CD8-positive, alpha-beta memory T cell (primary cell): Measurements from ENCODE around the gene VILL. TPM values are rescaled to one million over a fixed set of nuclear protein-coding genes. Genes with fewer than 3 reads are reported as not detected.

Source experiments
- CTCF ChIA-PET: fragments of 350-600 bp; sonication (Branson Sonifier 250); formaldehyde crosslinking; loops from one replicate; lab custom pipeline; 2021; ENCODE audit warnings: antibody characterized with exemption; lab: Charles Lee
- POLR2A ChIA-PET: fragments of 350-600 bp; sonication (Branson Sonifier 250); formaldehyde crosslinking; loops from one replicate; lab custom pipeline; 2021; ENCODE audit warnings: antibody characterized with exemption; lab: Charles Lee
- DNase-seq, 5 donors: peaks; one replicate each; pipeline versions ENCODE4 v3.0.0 to v3.0.0-alpha.2; 2020 to 2022; ENCODE audit warnings: mixed read lengths in 1 of 5
- H3K27ac ChIP-seq: one replicate; pipeline ENCODE4 v1.7.0; 2013; ENCODE audit warnings: low read depth, mild to moderate bottlenecking, low read length, moderate library complexity
- H3K27me3 ChIP-seq: 2 replicates; pipeline ENCODE4 v1.7.0; 2013; ENCODE audit warnings: low read length, mild to moderate bottlenecking; ENCODE audit not compliant: insufficient read depth, poor library complexity, severe bottlenecking
- H3K36me3 ChIP-seq: 2 replicates; pipeline ENCODE4 v1.7.0; 2013; ENCODE audit warnings: mild to moderate bottlenecking, low read length, moderate library complexity; ENCODE audit not compliant: insufficient read depth
- H3K4me1 ChIP-seq: 2 replicates; pipeline ENCODE4 v1.7.0; 2013; ENCODE audit warnings: mild to moderate bottlenecking, low read length, moderate library complexity; ENCODE audit not compliant: insufficient read depth
- H3K4me3 ChIP-seq: 2 replicates; pipeline ENCODE4 v1.7.0; 2013; ENCODE audit warnings: mild to moderate bottlenecking, low read length
- H3K9me3 ChIP-seq: 2 replicates; pipeline ENCODE4 v1.7.0; 2013; ENCODE audit warnings: mild to moderate bottlenecking, low read length
- H3K27ac Mint-ChIP-seq, 8 donors: one replicate each; pipeline ENCODE4 v1.8.0; 2020 to 2021; ENCODE audit warnings: mixed read lengths in 8 of 8, mild to moderate bottlenecking in 6 of 8, inconsistent platforms in 3 of 8, moderate library complexity in 3 of 8
- H3K27me3 Mint-ChIP-seq, 2 donors: one replicate each; pipeline ENCODE4 v1.8.0; 2020 to 2021; ENCODE audit warnings: mixed read lengths in 2 of 2, mild to moderate bottlenecking in 1 of 2, moderate library complexity in 1 of 2
- H3K36me3 Mint-ChIP-seq, 3 donors: one replicate each; pipeline ENCODE4 v1.8.0; 2020 to 2021; ENCODE audit warnings: mixed read lengths in 3 of 3, inconsistent platforms in 1 of 3, mild to moderate bottlenecking in 1 of 3
- H3K4me1 Mint-ChIP-seq, 3 donors: one replicate each; pipeline ENCODE4 v1.8.0; 2020 to 2021; ENCODE audit warnings: mixed read lengths in 3 of 3, inconsistent platforms in 1 of 3, mild to moderate bottlenecking in 1 of 3
- H3K4me3 Mint-ChIP-seq, 7 donors: one replicate each; pipeline ENCODE4 v1.8.0; 2020 to 2021; ENCODE audit warnings: mixed read lengths in 7 of 7, mild to moderate bottlenecking in 6 of 7, moderate library complexity in 4 of 7, inconsistent platforms in 2 of 7
- H3K9me3 Mint-ChIP-seq, 5 donors: one replicate each; pipeline ENCODE4 v1.8.0; 2020 to 2022; ENCODE audit warnings: mixed read lengths in 5 of 5, mild to moderate bottlenecking in 3 of 5, moderate library complexity in 2 of 5, inconsistent platforms in 1 of 5
- polyA plus RNA-seq: library from polyadenylated mRNA; unstranded; fragments of 300-500 nt; fragmentation: Illumina TruSeq; gene quantifications from one replicate; pipeline ENCODE4 v1.2.3, GENCODE V29; 2021
- total RNA-seq, 2 experiments: library from RNA; stranded (reverse); gene quantifications; one replicate each; pipeline ENCODE4 v1.2.3, GENCODE V29; 2021

The VILL gene
- total and polyA plus RNA-seq, 3 experiments from 2014 or later: 14.7 to 16.8 (median 15.8) TPM

DNA sequence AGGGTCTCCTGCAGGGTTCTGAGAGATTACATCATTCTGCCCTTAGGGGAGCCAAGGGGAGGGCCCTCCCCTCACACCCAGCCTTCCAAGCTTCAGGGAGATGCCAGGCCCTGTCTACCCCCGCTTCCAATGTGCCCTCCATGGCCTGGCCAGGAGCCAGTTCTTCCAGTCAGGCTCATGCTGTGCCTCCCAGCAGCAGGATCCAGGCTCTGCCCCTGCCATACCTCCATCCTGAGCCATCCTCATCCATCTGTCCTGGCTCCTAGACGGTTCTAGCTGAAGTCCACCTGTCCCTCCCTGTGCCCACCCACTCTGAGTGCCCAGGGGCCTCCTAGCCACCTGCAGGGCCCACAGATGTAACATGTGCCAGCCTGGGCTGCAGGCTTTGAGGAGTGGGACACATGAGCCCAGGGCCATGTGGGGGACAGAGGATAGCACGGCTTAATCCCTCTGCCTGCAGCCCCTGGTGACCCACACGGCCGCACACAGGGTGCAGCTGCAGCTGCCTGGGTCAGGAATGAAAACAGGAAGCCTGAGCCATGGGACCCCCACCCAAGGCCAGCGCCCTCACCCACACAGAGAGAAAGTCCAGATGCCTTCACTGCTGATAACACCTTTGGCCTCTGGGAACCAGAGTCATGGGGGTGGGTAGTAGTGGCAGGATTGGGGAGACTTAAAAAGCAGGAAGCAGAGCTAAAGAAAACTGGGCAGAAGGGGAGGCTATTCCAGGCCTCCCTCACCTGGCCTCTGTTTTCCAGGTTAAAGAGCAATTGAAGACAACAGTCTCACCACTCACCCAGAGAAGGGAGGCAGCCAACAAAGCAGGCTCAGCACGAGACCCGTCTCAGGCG lies 27.1 kb downstream of the VILL start:
- Mint-ChIP-seq H3K36me3 (peaks cover 33 to 75% (median 37%) of the 10 kb centered on the region in 3 donors), H3K27ac (peak overlapping the region in 1 of 8 donors; percentile 8), H3K4me3 (peak overlapping the region in 1 of 7 donors; percentile 44), H3K27me3 (no peaks in the 10 kb centered on the region), H3K4me1 (peaks cover 17 to 29% (median 23%) of the 10 kb centered on the region in 3 donors), H3K9me3 (peaks cover 0 to 5% (median 4%) of the 10 kb centered on the region in 5 donors)
- ChIA-PET POLR2A (no interaction called here), CTCF (no interaction called here)
- Histone ChIP-seq H3K36me3 (peaks cover 20% of the 10 kb centered on the region), H3K27me3 (no peaks in the 10 kb centered on the region), H3K4me1 (peaks cover 8% of the 10 kb centered on the region), H3K4me3 (no peak overlapping the region), H3K27ac (peak overlapping the region; percentile 75), H3K9me3 (no peaks in the 10 kb centered on the region)
- DNase-seq: peak in 1 of 5 donors; percentile 40

DNA sequence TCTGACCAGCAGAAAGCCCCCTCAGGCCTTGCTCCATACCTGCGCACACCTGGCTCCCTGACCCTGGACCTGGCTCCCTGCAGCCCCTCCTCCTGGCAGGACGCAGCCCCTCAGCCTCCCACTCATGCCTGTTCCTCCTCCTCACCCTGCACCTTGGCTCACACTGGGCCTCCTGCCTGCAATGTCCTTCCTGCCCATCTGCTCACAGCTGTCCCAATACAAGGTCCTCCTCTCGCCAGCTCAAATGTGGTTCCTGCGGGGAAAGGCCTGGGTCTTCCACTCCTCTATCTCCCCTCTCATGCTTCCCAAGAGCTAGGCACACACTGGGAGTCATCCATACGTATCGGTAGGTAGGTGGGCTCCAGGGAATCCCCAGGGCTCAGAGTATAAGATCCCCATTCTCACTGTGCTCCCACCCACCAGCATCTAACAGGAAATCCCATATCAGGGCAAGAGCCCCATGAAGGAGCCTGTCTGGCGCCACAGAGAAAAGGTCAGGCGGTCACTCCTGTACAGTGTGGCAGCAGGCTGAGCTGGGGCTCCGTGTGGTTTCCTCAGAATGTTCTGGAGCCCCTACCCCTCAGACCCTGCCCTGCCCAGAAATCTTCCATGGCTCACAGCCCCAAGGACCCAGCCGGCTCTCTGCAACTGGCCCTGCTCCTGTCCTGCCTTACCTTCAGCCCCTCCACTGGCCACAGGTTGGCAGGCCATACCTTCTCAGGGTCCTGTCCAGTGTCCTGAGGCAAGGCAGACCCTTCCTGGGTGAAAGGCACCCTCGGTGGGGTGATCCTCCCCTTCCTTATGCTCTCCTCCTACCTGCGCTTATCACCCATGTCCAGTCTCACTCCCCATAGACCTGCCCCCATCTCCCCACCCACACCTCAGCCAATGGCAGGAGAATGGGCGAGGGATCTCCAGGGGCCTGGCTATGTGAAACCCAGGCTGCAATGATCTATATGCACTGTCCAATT lies 28.0 kb downstream of the VILL start:
- Histone ChIP-seq H3K4me3 (no peak overlapping the region), H3K9me3 (no peaks in the 10 kb centered on the region), H3K36me3 (peaks cover 20% of the 10 kb centered on the region), H3K27ac (peak overlapping the region; percentile 75), H3K27me3 (no peaks in the 10 kb centered on the region), H3K4me1 (peaks cover 17% of the 10 kb centered on the region)
- H3K27me3 Mint-ChIP-seq: no peaks in the 10 kb centered on the region
- H3K9me3 Mint-ChIP-seq: peaks cover 0 to 5% (median 4%) of the 10 kb centered on the region in 5 donors
- ChIA-PET CTCF (no interaction called here), POLR2A (no interaction called here)
- H3K4me1 Mint-ChIP-seq: peaks cover 26 to 38% (median 33%) of the 10 kb centered on the region in 3 donors
- peaks cover 30 to 73% (median 37%) of the 10 kb centered on the region in 3 donors for H3K36me3 Mint-ChIP-seq
- H3K4me3 Mint-ChIP-seq: no peak overlapping the region
- peak in 1 of 5 donors; percentile 43 for DNase-seq
- peak overlapping the region in 2 of 8 donors; percentile 52 to 89 for H3K27ac Mint-ChIP-seq

DNA sequence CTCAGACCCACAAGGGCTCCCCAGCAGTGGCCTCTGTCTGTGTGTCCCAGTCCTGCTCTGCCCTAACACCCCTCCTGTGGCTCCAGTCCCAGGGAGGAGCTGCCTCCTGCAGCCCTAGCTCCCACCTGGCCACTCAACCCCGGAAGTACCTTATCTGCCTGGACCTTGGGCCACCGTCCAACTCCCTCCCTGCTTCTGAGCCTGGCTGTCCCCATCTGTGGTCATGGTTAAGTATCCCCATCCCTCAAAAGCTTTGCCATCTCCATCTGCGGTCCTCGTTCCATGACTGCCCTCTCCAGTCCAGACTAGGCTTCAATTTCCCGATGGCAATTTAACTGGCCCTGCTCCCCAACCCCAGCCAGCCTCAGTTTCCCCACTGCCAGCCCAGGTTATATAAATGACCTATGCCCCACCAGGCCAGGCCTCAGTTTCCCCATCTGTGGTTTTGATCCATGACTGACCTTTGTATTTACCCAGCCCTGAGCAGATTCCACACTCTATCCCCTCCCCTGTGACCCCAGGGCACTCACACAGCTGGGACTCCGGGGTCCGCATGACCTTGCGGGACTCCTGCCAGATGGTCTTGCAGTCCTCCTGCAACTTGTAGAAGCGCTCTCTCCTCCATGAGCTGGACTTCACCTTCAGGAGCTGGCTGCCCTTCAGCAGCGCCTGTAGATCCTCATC lies 29.2 kb downstream of the VILL start:
- CTCF ChIA-PET: interaction anchor here (1.2 to 4.1 kb wide), 5 partner anchors 15 to 46 kb away, joined by 3 to 20 read pairs (median 5); no protein-coding TSS in a partner anchor
- Mint-ChIP-seq H3K36me3 (peaks cover 25 to 72% (median 36%) of the 10 kb centered on the region in 3 donors), H3K4me1 (peaks cover 29 to 43% (median 39%) of the 10 kb centered on the region in 3 donors), H3K27ac (peak overlapping the region in 6 of 8 donors; percentile 18 to 34 (median 26)), H3K9me3 (peaks cover 0 to 5% (median 4%) of the 10 kb centered on the region in 5 donors), H3K27me3 (no peaks in the 10 kb centered on the region), H3K4me3 (no peak overlapping the region)
- H3K4me1 ChIP-seq: peaks cover 23% of the 10 kb centered on the region
- peak in 1 of 5 donors; percentile 20 for DNase-seq
- peak overlapping the region; percentile 49 for H3K27ac ChIP-seq
- POLR2A ChIA-PET: interaction anchor here (1.2 kb wide), 1 partner anchor 13 kb away, joined by 3 read pairs; no protein-coding TSS in a partner anchor
- H3K4me3 ChIP-seq: no peak overlapping the region
- H3K27me3 ChIP-seq: no peaks in the 10 kb centered on the region
- no peaks in the 10 kb centered on the region for H3K9me3 ChIP-seq
- peaks cover 20% of the 10 kb centered on the region for H3K36me3 ChIP-seq

DNA sequence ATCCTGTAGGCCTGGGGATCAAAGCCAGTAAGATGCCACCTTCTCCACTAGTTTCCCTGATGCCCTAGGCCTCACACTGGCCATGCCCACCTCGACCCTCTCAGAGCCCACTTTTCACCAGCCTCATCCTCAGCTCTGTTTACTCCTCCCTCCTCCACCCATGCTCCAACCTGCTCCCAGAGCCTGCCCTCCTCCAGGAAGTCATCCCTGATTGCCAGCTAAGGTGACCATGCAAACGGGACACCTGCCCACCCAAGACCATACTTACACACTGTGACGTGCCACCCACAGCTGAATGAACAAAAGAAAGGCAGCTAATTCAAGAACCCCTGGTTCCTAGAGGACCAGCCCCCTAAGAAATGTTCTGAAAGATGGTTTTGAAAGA lies 29.7 kb downstream of the VILL start:
- H3K36me3 ChIP-seq: peaks cover 16% of the 10 kb centered on the region
- H3K27ac ChIP-seq: no peak overlapping the region
- H3K4me3 Mint-ChIP-seq: peak overlapping the region in 1 of 7 donors; percentile 46
- no peaks in the 10 kb centered on the region for H3K27me3 ChIP-seq
- ChIA-PET CTCF (interaction anchor here (1.2 to 4.1 kb wide), 5 partner anchors 15 to 46 kb away, joined by 3 to 20 read pairs (median 5); no protein-coding TSS in a partner anchor), POLR2A (interaction anchor here (1.2 kb wide), 1 partner anchor 14 kb away, joined by 3 read pairs; no protein-coding TSS in a partner anchor)
- peak in 1 of 5 donors; percentile 12 for DNase-seq
- H3K4me3 ChIP-seq: no peak overlapping the region
- no peaks in the 10 kb centered on the region for H3K9me3 ChIP-seq
- H3K27me3 Mint-ChIP-seq: no peaks in the 10 kb centered on the region
- peak overlapping the region in 6 of 8 donors; percentile 3 to 34 (median 22) for H3K27ac Mint-ChIP-seq
- peaks cover 0 to 5% (median 4%) of the 10 kb centered on the region in 5 donors for H3K9me3 Mint-ChIP-seq
- H3K36me3 Mint-ChIP-seq: peaks cover 20 to 67% (median 31%) of the 10 kb centered on the region in 3 donors
- peaks cover 26% of the 10 kb centered on the region for H3K4me1 ChIP-seq
- H3K4me1 Mint-ChIP-seq: peaks cover 32 to 48% (median 45%) of the 10 kb centered on the region in 3 donors

DNA sequence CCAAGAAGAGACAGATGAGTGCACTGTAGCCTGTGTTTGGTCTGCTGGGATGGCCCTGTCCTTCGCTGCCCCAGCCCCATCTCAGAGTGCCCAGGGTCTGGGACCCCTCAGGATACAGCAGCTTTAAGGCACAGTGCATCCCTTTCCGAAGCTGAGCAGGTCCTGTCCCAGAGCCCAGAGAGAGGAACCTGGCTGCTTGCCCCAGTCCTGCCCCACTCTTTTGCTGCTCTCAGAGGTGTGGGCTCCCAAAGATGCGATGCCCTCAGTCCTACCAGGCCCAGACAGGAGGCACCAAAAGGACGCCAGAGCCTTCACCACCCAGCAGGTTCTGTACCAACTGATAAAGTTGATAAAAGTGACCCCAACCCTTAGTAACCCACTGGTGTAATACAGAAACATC lies 30.6 kb downstream of the VILL start:
- ChIA-PET POLR2A (no interaction called here), CTCF (interaction anchor here (1.3 to 4.1 kb wide), 2 partner anchors 12 to 18 kb away, joined by 3 to 20 read pairs; no protein-coding TSS in a partner anchor)
- H3K4me3 Mint-ChIP-seq: peak overlapping the region in 1 of 7 donors; percentile 46
- H3K27me3 Mint-ChIP-seq: no peaks in the 10 kb centered on the region
- no peaks in the 10 kb centered on the region for H3K27me3 ChIP-seq
- H3K36me3 ChIP-seq: peaks cover 7% of the 10 kb centered on the region
- peaks cover 34% of the 10 kb centered on the region for H3K4me1 ChIP-seq
- H3K27ac Mint-ChIP-seq: peak overlapping the region in 7 of 8 donors; percentile 16 to 79 (median 61)
- H3K4me1 Mint-ChIP-seq: peaks cover 38 to 55% (median 52%) of the 10 kb centered on the region in 3 donors
- DNase-seq: peak in 1 of 5 donors; percentile 17
- H3K27ac ChIP-seq: no peak overlapping the region
- H3K36me3 Mint-ChIP-seq: peaks cover 15 to 59% (median 24%) of the 10 kb centered on the region in 3 donors
- no peaks in the 10 kb centered on the region for H3K9me3 ChIP-seq
- H3K9me3 Mint-ChIP-seq: peaks cover 0 to 5% (median 0%) of the 10 kb centered on the region in 5 donors
- H3K4me3 ChIP-seq: no peak overlapping the region

DNA sequence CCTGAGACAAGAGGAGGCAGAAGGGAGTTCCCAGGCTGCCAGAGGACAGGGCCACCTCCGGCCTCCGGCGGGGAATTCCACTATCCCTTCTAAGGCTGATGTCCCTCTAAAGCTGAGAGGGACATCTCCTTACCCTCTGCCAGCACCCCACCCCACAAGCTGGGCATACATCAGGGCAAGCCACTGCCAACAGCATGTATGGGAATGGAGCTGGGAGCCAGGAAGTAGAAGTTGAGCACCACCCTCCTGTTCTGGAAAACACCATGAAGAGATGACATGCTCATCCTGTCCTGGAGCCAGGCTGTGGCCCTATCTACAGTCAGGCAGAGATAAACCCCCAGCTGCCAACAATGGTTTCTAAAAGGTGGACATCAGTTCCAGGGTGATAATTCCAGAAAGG lies 31.7 kb downstream of the VILL start:
- DNase-seq: peak in 1 of 5 donors; percentile 31
- Mint-ChIP-seq H3K27me3 (no peaks in the 10 kb centered on the region), H3K4me3 (peak overlapping the region in 2 of 7 donors; percentile 92 to 94), H3K9me3 (no peaks in the 10 kb centered on the region), H3K36me3 (peaks cover 8 to 48% (median 16%) of the 10 kb centered on the region in 3 donors), H3K27ac (peak overlapping the region in 7 of 8 donors; percentile 20 to 94 (median 66)), H3K4me1 (peaks cover 38 to 62% (median 52%) of the 10 kb centered on the region in 3 donors)
- no peaks in the 10 kb centered on the region for H3K36me3 ChIP-seq
- H3K4me1 ChIP-seq: peaks cover 34% of the 10 kb centered on the region
- H3K27ac ChIP-seq: no peak overlapping the region
- ChIA-PET POLR2A (no interaction called here), CTCF (interaction anchor here (0.9 to 4.1 kb wide), 6 partner anchors 13 to 20 kb away, joined by 3 to 20 read pairs (median 4); partner anchors contain the start of gene DLEC1)
- H3K9me3 ChIP-seq: no peaks in the 10 kb centered on the region
- H3K27me3 ChIP-seq: no peaks in the 10 kb centered on the region
- no peak overlapping the region for H3K4me3 ChIP-seq
